Esophagus muscularis mucosa (tissue), 4 donors: ENCODE measurements around the gene INPP5F. TPM values are rescaled to one million over a fixed set of nuclear protein-coding genes. Genes with fewer than 3 reads are reported as not detected.
A peak's percentile ranks its signal among the peaks of the same experiment; 100 is the strongest.

ENCODE experiments used
- DNase-seq: peaks from one replicate; pipeline ENCODE4 v3.0.0-alpha.2; 2017; ENCODE audit errors: extremely low spot score
- H3K27ac ChIP-seq, 4 donors: fragments of 200-600 bp; sonication (generic); replicated peaks in 1 of 4; 1 replicate in 3 of 4; 2 replicates in 1 of 4; pipeline ENCODE4 v1.5.1; 2016 to 2019; ENCODE audit warnings: mild to moderate bottlenecking in 1 of 4
- H3K27me3 ChIP-seq, 4 donors: fragments of 200-600 bp; sonication (generic); one replicate each; pipeline versions ENCODE4 v1.5.1 to v1.6.0; 2016 to 2019
- H3K36me3 ChIP-seq, 4 donors: fragments of 200-600 bp; sonication (generic); one replicate each; pipeline ENCODE4 v1.5.1; 2016 to 2019
- H3K4me1 ChIP-seq, 4 donors: fragments of 200-600 bp; sonication (generic); one replicate each; pipeline ENCODE4 v1.5.1; 2016 to 2019
- H3K4me3 ChIP-seq, 4 donors: fragments of 200-600 bp; sonication (generic); 1 replicate in 2 of 4; 2 replicates in 2 of 4; pipeline ENCODE4 v1.5.1; 2016 to 2019; ENCODE audit warnings: mild to moderate bottlenecking in 4 of 4, moderate library complexity in 1 of 4
- H3K9me3 ChIP-seq, 4 donors: fragments of 200-600 bp; sonication (generic); 1 replicate in 3 of 4; 2 replicates in 1 of 4; pipeline ENCODE4 v1.5.1; 2016 to 2019
- CTCF ChIP-seq, 3 experiments: fragments of 200-600 bp in 2 of 3; fragments of 450-650 bp in 1 of 3; sonication (generic) in 2 of 3; IDR thresholded peaks; one replicate each; pipeline ENCODE4 v1.5.1; 2017 to 2019; ENCODE audit warnings: antibody characterized with exemption in 3 of 3, mild to moderate bottlenecking in 2 of 3, moderate library complexity in 1 of 3
- EP300 ChIP-seq: sonication (generic); formaldehyde crosslinking; IDR thresholded peaks from one replicate; pipeline ENCODE4 v1.6.1; 2017; ENCODE audit warnings: antibody characterized with exemption
- POLR2A ChIP-seq: fragments of 450-650 bp; IDR thresholded peaks from one replicate; pipeline ENCODE4 v1.6.1; 2017; ENCODE audit warnings: antibody characterized with exemption, moderate library complexity, mild to moderate bottlenecking, low read depth
- POLR2AphosphoS5 ChIP-seq, 2 donors: sonication (generic); formaldehyde crosslinking; IDR thresholded peaks; one replicate each; pipeline ENCODE4 v1.6.1; 2017; ENCODE audit warnings: antibody characterized with exemption in 2 of 2
- WGBS: methylation state at CpG from one replicate; pipeline ENCODE4 v1.1.5; 2018; 5-methylcytosine and 5-hydroxymethylcytosine counted together
- intact Hi-C: fragments of 100-400 bp; cut with DNase I; formaldehyde crosslinking; loops from one replicate; pipeline ENCODE4 v1.15.1; 2023
- total RNA-seq, 4 donors: library from RNA; depleted of rRNA; stranded (reverse); fragments of >200 nt; gene quantifications; one replicate each; pipeline versions ENCODE4 v1.1.0 to v1.2.1, GENCODE V29; 2016

INPP5F gene
- total RNA-seq, 4 donors from 2014 or later = 15.1 to 24.0 (median 19.0) TPM

DNA sequence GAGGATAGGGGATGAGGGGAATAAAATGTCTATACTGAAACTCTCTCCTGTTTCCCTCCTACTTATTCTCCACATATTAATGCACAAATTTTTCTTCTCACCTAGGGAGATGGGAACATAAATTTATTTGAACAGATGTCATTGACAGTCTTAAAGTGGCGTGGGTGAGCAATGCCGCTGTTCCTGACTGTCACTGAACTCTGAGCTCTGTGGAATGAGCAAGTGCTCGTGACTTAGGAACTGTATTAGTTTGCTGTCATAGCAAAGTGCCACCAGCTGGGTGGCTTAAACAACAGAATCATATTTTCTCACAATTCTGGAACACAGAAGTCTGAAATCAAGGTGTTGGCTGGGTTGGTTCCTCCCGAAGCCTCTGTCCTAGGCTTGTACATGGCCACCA lies 29.1 kb downstream of the INPP5F start:
- no peak overlapping the region for H3K27ac ChIP-seq
- intact Hi-C loops = loop anchor here (5.0 kb wide), 1 partner anchor 67 kb away; no protein-coding TSS in a partner anchor
- no peak for DNase-seq
- H3K36me3 ChIP-seq = no peaks in the 10 kb centered on the region
- no peak for TF ChIP-seq CTCF (IDR thresholded peaks at IDR 0.05)
- TF ChIP-seq POLR2AphosphoS5 (IDR thresholded peaks at IDR 0.05) = no peak
- no peak for TF ChIP-seq EP300
- TF ChIP-seq POLR2A = no peak
- no peak overlapping the region for H3K4me3 ChIP-seq
- H3K9me3 ChIP-seq = no peaks in the 10 kb centered on the region
- H3K27me3 ChIP-seq = no peaks in the 10 kb centered on the region
- 88% methylated on average over 4 of the region's 4 CpGs for WGBS
- H3K4me1 ChIP-seq = peaks cover 5 to 52% (median 35%) of the 10 kb centered on the region in 4 donors

GRCh38 chr10:119755446-119755845 lies 29.6 kb downstream of the INPP5F start:
- Histone ChIP-seq H3K9me3 (no peaks in the 10 kb centered on the region), H3K4me3 (no peak overlapping the region), H3K4me1 (peaks cover 5 to 53% (median 38%) of the 10 kb centered on the region in 4 donors), H3K27ac (no peak overlapping the region), H3K36me3 (no peaks in the 10 kb centered on the region), H3K27me3 (no peaks in the 10 kb centered on the region)
- no peak for DNase-seq
- WGBS = 85% methylated on average over 5 of the region's 5 CpGs
- intact Hi-C loops = no loop called here
- no peak for TF ChIP-seq CTCF (IDR thresholded peaks at IDR 0.05)
- peak in 1 of 2 donors; percentile 14 for TF ChIP-seq POLR2AphosphoS5 (IDR thresholded peaks at IDR 0.05)
- TF ChIP-seq POLR2A = no peak
- TF ChIP-seq EP300 = no peak

DNA sequence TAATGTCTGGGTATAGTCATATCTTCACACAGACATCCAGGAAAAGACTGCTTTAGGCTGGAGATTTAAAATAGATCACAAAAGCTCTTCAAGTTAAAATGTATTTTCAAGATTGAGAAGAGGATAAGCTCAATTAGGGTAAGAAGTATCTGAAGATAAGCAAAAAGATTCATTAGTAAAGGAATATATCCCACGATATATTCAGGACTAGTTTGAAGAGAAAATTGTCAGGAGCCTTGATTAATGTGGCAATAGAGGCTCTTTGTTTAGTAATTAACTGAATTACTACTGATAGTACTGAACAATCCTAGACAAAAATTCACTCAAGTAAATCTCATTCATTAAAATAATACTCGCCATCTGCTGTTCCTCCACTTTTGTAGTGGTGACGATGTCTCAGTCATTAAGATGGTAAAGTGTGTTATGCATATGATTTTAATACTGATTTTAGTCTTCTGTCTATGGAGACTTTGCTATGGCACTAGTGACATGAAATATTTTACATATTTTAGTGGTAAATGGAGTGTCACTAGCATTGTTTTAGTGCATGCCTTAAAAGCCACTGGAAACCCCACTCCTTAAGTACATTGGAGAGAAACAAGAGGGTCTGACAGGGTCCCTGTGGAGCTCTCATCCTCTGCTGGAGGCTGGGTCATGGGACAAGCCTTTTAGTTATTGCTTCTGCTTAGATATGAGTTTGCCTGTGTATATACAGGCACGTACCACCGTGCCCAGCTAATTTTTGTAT lies 32.8 kb downstream of the INPP5F start:
- TF ChIP-seq CTCF (IDR thresholded peaks at IDR 0.05) (no peak), POLR2AphosphoS5 (IDR thresholded peaks at IDR 0.05) (no peak), EP300 (no peak), POLR2A (no peak)
- intact Hi-C loops = no loop called here
- Histone ChIP-seq H3K9me3 (no peaks in the 10 kb centered on the region), H3K4me1 (peaks cover 0 to 58% (median 44%) of the 10 kb centered on the region in 4 donors), H3K27me3 (no peaks in the 10 kb centered on the region), H3K36me3 (no peaks in the 10 kb centered on the region), H3K4me3 (no peak overlapping the region), H3K27ac (no peak overlapping the region)
- 86% methylated on average over 5 of the region's 5 CpGs for WGBS
- no peak for DNase-seq

GRCh38 chr10:119759832-119760231 lies 34.0 kb downstream of the INPP5F start:
- no peak overlapping the region for H3K4me3 ChIP-seq
- H3K9me3 ChIP-seq = no peaks in the 10 kb centered on the region
- H3K4me1 ChIP-seq = peaks cover 0 to 48% (median 34%) of the 10 kb centered on the region in 4 donors
- peak overlapping the region in 3 of 4 donors; percentile 62 to 72 (median 70) for H3K27ac ChIP-seq
- H3K36me3 ChIP-seq = no peaks in the 10 kb centered on the region
- DNase-seq = no peak
- H3K27me3 ChIP-seq = no peaks in the 10 kb centered on the region
- TF ChIP-seq EP300 = no peak
- TF ChIP-seq POLR2AphosphoS5 (IDR thresholded peaks at IDR 0.05) = no peak
- no peak for TF ChIP-seq POLR2A
- no peak for TF ChIP-seq CTCF (IDR thresholded peaks at IDR 0.05)
- WGBS = 91% methylated on average over 5 of the region's 5 CpGs
- intact Hi-C loops = no loop called here
